GM12892 (cell line): Measurements from ENCODE around the gene GAK.

Experiments
- POLR2A ChIP-seq: IDR thresholded peaks from 2 replicates; pipeline ENCODE4 v1.6.1; 2011; ENCODE audit warnings: low read depth, low read length, control low read depth
- POLR2AphosphoS5 ChIP-seq: IDR thresholded peaks from 2 replicates; pipeline ENCODE4 v1.6.1; 2011; ENCODE audit warnings: low read depth, low read length, control low read depth

- no peak for TF ChIP-seq POLR2A
- no peak for TF ChIP-seq POLR2AphosphoS5
Measured at GRCh38 chr4:823761-824460, 108.2 kb downstream of the GAK start.
